GM12864 (cell line): ENCODE measurements around the gene GOPC.
"Not testable (repeated sequence)": the region's sequence is repeated elsewhere in the genome, so short reads cannot be mapped to it uniquely, and the experiment has no call there.

ENCODE experiments used
- DNase-seq: peaks from one replicate; pipeline ENCODE4 v3.0.0-alpha.2; 2011; ENCODE audit warnings: low read depth
- H3K4me3 ChIP-seq: 2 replicates; pipeline ENCODE4 v1.5.1; 2011; ENCODE audit warnings: mild to moderate bottlenecking, low read depth, low read length, control low read depth
- CTCF ChIP-seq: IDR thresholded peaks from 2 replicates; pipeline ENCODE4 v1.5.1; 2011; ENCODE audit warnings: low read depth, mild to moderate bottlenecking, moderate library complexity, low read length, control low read depth, inconsistent platforms; ENCODE audit errors: missing control alignments

The GOPC gene

DNA sequence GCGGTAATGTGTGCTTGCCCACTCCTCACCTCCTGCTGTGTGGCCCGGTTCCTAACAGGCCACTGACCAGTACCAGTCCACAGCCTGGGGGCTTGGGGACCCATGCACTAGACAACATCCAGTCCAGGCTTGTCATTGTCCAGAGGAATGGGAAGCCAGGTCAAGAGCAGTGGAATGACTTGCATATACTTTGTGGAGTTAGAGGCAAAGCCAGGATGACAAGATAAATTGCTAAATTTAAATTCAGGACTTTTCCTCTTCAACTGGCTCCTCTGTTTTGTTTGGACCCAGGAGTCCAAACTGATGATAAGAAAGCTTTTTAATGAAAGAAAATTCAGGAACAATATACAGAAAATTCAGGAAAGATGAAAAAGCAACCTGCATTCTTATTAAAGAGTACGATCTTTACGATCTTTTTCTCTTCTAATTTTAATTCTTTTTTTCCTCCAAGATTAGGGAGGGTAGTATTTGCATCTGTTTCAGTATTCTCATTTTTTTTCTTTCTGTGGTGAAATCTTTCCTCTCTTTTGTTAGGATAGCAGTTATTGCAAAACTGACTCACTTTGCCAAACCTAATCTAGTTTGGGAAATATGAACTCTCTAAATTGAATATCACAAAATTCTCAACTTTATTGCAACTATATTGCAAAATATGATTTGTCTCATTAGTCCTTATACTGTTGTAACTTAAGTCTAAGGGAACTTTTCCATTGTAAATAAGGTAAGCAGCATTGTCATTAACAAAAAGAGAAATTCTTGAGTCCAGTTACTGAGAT lies 71.7 kb downstream of the GOPC start:
- no peak for DNase-seq
- no peak overlapping the region for H3K4me3 ChIP-seq
- TF ChIP-seq CTCF = no peak

GRCh38 chr6:117525607-117526006 lies 76.7 kb downstream of the GOPC start:
- no peak for TF ChIP-seq CTCF
- no peak overlapping the region for H3K4me3 ChIP-seq

DNA sequence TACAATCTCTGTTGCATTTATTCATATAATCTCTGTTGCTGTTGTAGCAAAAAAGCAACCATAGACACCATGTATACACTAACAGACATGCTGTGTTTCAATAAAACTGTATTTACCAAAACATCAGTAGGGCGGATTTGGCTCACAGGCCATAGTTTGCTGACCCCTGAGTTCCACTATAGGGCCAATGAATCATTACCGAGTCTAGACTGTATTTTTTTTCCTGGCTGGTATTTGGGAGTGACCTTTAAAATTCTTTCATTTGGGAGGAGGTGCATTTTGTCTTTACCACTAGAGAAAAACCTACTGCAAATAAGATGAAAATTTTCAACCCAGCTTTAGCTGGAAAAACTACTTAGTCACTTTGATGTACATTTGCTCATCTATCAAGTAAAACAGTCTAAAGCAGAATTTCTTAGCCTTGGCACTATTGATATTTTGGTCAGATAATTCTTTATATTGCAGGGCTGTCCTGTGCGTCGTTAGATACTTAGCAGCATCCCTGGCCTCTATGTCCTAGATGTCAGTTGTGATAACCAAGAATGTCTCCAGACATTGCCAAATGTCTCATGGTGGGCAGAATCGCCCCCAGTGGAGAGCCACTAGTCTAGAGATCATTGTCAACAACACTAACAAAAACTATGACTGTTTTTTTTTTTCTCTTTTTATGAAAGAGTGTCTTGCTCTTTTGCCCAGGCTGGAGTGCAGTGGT lies 80.4 kb downstream of the GOPC start:
- no peak overlapping the region for H3K4me3 ChIP-seq
- no peak for DNase-seq
- TF ChIP-seq CTCF = no peak

More at GRCh38 chr6:117525607-117526006, 76.7 kb downstream of the GOPC start:
- no peak for DNase-seq

- DNase-seq = no peak
- TF ChIP-seq CTCF = no peak
- H3K4me3 ChIP-seq = no peak overlapping the region
Observed at GRCh38 chr6:117520603-117521395, 81.5 kb downstream of the GOPC start.

DNA sequence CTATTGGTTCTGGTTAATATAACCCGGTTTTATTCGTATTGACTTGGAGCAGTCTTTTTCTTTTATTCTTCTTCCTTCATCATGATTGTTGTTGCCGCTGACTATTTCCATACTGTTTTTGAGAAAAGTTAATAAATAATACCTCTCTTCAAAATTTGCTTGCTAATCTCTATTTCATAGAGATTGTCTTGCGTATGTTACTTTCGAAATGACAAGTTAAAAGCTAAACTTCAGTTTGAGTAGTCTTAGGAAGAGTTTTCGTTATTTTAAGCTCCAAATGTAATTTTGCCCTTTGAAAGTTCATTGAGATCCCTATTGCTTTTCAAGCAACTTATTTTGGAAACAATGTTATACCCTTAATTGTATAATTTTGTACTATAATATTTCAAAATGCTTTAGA lies 83.4 kb downstream of the GOPC start:
- no peak for TF ChIP-seq CTCF
- no peak for DNase-seq
- H3K4me3 ChIP-seq = no peak overlapping the region

DNA sequence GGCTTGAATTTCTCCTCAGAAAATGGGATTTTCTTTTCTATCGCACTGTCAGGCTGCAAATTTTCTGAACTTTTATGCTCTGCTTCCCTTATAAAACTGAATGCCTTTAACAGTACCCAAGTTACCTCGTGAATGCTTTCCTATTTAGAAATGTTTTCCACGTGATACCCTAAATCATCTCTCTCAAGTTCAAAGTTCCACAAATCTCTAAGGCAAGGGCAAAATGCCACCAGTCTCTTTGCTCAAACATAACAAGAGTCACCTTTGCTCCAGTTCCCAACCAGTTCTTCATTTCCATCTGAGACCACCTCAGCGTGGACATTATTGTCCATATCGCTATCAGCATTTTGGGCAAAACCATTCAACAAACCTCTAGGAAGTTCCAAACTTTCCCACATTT lies 84.3 kb downstream of the GOPC start:
- H3K4me3 ChIP-seq, DNase-seq: not testable (repeated sequence)

GRCh38 chr6:117515326-117515725 lies 87.0 kb downstream of the GOPC start:
- no peak for TF ChIP-seq CTCF
- H3K4me3 ChIP-seq = no peak overlapping the region
- DNase-seq = no peak
